GM10248 (cell line): ENCODE data around the gene COPB1.

Source experiments
- CTCF ChIA-PET: fragments of 300-600 bp; sonication (Branson Sonifier 250); formaldehyde crosslinking; extraction: SDS; loops from one replicate; lab custom pipeline; 2021; ENCODE audit warnings: antibody characterized with exemption; lab: Yijun Ruan, JAX
- POLR2A ChIA-PET: fragments of 350-650 bp; sonication (Branson Sonifier 250); formaldehyde crosslinking; extraction: SDS; loops from one replicate; lab custom pipeline; 2020; ENCODE audit warnings: antibody characterized with exemption; lab: Yijun Ruan, JAX
- DNase-seq: peaks from one replicate; pipeline ENCODE4 v3.0.0; 2012; ENCODE audit errors: extremely low spot score
- TF ChIP-seq, protein P1 (sequence below): IDR thresholded peaks from 2 replicates; pipeline ENCODE4 v1.5.1; 2012; ENCODE audit warnings: mild to moderate bottlenecking, low read depth; ENCODE audit errors: extremely low read depth, missing control alignments, control extremely low read depth

Gene COPB1

DNA sequence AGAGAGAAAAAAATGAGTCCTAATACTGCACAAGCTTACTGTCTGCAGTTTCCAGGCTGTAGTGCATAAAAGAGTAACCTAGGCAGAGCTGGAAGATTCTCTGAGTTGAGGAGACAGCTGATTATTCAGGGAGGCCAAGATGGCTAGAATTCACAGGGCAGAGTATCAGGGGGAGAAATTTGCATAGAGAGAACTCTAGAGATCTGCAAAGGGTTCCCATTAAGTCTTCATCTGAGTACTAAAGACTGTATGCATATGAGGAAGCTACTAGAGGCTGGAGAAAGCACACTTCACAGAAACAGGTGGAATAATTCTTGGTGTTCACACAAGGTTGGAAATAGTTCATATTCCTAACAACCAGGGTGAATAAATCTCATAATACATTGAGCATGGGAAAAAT, 74.0 kb downstream of the COPB1 start:
- CTCF ChIA-PET, result no interaction called here

DNA sequence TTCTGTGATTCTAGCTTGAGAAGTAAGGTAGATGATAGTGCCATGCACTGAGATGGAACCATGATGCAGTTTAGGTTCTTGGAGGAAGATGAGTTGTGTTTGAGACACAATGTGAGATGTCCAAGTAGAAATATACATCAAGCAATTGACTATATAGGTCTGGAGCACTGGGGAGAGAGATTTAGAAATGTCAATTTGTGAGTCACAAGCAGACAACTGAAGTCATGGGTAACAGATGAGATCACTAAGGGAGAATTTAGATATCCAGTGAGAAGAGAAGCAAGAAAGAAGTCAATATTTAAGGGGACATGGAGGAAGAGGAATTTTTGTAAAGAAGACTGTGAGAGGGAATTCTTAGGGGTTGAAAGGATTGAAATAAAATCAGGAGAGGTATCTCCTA, 75.5 kb downstream of the COPB1 start:
- TF ChIP-seq, protein P1, sequence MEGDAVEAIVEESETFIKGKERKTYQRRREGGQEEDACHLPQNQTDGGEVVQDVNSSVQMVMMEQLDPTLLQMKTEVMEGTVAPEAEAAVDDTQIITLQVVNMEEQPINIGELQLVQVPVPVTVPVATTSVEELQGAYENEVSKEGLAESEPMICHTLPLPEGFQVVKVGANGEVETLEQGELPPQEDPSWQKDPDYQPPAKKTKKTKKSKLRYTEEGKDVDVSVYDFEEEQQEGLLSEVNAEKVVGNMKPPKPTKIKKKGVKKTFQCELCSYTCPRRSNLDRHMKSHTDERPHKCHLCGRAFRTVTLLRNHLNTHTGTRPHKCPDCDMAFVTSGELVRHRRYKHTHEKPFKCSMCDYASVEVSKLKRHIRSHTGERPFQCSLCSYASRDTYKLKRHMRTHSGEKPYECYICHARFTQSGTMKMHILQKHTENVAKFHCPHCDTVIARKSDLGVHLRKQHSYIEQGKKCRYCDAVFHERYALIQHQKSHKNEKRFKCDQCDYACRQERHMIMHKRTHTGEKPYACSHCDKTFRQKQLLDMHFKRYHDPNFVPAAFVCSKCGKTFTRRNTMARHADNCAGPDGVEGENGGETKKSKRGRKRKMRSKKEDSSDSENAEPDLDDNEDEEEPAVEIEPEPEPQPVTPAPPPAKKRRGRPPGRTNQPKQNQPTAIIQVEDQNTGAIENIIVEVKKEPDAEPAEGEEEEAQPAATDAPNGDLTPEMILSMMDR, result no peak
- ChIA-PET POLR2A (no interaction called here), CTCF (interaction anchor here (1.4 to 2.1 kb wide), 2 partner anchors 11 to 283 kb away, joined by 3 to 9 read pairs; no protein-coding TSS in a partner anchor)
- no peak for DNase-seq

More for the DNA sequence above, 74.0 kb downstream of the COPB1 start:
- POLR2A ChIA-PET, result no interaction called here
- DNase-seq, result no peak
- TF ChIP-seq, protein P1, result no peak

DNA sequence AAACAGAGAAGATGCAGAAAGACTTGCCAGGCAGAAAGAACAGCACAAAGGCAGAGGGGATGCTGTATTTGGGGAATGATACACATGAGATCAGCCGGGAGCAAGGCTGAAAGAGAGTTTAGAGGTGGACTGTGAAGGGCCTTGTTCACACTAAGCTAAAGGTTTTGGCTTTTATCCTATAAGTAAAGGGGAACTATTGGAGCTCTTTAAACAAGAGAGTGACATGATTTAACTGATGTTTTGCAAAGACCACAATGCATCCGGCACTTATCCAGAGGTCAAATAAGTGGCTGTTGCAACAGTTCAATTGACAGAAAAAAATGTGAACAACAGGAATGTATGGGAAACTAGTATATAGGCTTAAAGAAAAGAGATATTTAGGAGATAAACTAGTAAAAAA, 76.0 kb downstream of the COPB1 start:
- no peak for DNase-seq
- TF ChIP-seq, protein P1, result no peak
- CTCF ChIA-PET, result interaction anchor here (0.7 to 2.1 kb wide), 3 partner anchors 10 to 282 kb away, joined by 3 to 9 read pairs (median 3); no protein-coding TSS in a partner anchor
- POLR2A ChIA-PET, result no interaction called here

DNA sequence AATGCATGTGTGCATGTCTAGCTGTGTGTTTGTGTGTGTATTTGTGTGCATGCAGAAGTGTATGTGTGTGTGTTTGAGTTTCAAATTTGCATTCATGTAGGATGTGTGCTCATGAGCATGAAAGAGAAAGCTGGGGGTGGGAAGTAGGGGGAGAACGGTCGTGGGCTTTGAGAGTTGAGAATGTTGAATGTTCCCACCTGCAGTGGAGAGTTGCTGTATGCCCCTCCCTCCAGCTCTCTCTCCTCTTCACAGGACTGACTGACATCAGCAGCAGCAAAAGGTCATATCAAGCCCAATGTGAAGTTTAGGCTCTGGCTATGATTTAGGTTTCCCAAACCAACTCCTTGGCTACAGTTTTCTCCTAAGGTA, 76.8 kb downstream of the COPB1 start:
- POLR2A ChIA-PET, result interaction anchor here (0.8 kb wide), 1 partner anchor 156 kb away, joined by 12 read pairs; no protein-coding TSS in a partner anchor
- CTCF ChIA-PET, result interaction anchor here (0.9 to 2.1 kb wide), 6 partner anchors 9 to 650 kb away, joined by 3 to 9 read pairs (median 3); no protein-coding TSS in a partner anchor
- DNase-seq, result no peak
- TF ChIP-seq, protein P1, result no peak

- DNase-seq, result no peak
- ChIA-PET CTCF (interaction anchor here (0.9 to 2.1 kb wide), 6 partner anchors 9 to 649 kb away, joined by 3 to 9 read pairs (median 3); no protein-coding TSS in a partner anchor), POLR2A (interaction anchor here (0.8 kb wide), 1 partner anchor 157 kb away, joined by 12 read pairs; no protein-coding TSS in a partner anchor)
- TF ChIP-seq, protein P1, result no peak
Measured at GRCh38 chr11:14422052-14422813, 77.4 kb downstream of the COPB1 start.

GRCh38 chr11:14420223-14420622, 79.4 kb downstream of the COPB1 start:
- DNase-seq, result no peak
- CTCF ChIA-PET, result interaction anchor here (2.1 to 3.4 kb wide), 2 partner anchors 42 to 119 kb away, joined by 5 to 37 read pairs; no protein-coding TSS in a partner anchor
- POLR2A ChIA-PET, result no interaction called here
- TF ChIP-seq, protein P1, result no peak
